ENCODE data around the gene HSD11B1.

DNA sequence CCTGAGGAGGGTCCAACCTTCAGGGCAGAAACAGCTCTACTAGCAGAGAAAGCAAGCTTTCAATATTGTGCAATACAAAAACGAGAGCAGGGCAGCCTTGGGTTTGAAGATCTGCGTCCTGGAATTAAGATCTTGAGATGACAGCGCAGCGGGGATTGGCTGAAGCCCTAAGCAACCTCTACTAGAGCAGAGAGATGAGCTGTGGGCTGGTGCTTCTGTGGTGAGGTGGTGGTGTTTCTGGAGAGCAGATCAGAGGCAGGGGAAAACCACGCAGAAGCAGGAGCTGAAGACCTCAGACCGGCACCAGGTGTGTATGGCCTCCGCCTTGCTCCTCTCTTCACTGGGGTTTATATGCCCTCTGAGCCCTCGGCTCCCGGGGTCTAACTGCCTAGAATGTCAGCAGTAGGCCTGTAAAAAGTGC, 63.7 kb downstream of the HSD11B1 start:
- no peak for TF ChIP-seq POLR2AphosphoS5 (IDR thresholded peaks at IDR 0.05)
- TF ChIP-seq, protein P1, sequence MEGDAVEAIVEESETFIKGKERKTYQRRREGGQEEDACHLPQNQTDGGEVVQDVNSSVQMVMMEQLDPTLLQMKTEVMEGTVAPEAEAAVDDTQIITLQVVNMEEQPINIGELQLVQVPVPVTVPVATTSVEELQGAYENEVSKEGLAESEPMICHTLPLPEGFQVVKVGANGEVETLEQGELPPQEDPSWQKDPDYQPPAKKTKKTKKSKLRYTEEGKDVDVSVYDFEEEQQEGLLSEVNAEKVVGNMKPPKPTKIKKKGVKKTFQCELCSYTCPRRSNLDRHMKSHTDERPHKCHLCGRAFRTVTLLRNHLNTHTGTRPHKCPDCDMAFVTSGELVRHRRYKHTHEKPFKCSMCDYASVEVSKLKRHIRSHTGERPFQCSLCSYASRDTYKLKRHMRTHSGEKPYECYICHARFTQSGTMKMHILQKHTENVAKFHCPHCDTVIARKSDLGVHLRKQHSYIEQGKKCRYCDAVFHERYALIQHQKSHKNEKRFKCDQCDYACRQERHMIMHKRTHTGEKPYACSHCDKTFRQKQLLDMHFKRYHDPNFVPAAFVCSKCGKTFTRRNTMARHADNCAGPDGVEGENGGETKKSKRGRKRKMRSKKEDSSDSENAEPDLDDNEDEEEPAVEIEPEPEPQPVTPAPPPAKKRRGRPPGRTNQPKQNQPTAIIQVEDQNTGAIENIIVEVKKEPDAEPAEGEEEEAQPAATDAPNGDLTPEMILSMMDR (IDR thresholded peaks at IDR 0.05), result no peak
